SK-N-SH treated with all-trans-retinoic acid at 6 μM for 48 hours (cell line): Measurements from ENCODE around the gene DNASE2.

ENCODE experiments used
- CSDC2 ChIP-seq: fragments of 250-450 bp; sonication (Bioruptor Pico); IDR thresholded peaks from 2 replicates; pipeline ENCODE4 v1.5.0; 2020; ENCODE audit warnings: mild to moderate bottlenecking, moderate library complexity
- ISL1 ChIP-seq: fragments of 250-450 bp; sonication (Bioruptor Pico); IDR thresholded peaks from 2 replicates; pipeline ENCODE4 v2.1.2; 2022; ENCODE audit warnings: mild to moderate bottlenecking, moderate library complexity
- POU6F1 ChIP-seq: fragments of 250-450 bp; sonication (Bioruptor Pico); IDR thresholded peaks from 2 replicates; pipeline ENCODE4 v1.8.0; 2021; ENCODE audit warnings: low read depth, mild to moderate bottlenecking, moderate library complexity, borderline replicate concordance
- PPARA ChIP-seq: fragments of 250-450 bp; sonication (Bioruptor Pico); IDR thresholded peaks from 2 replicates; pipeline ENCODE4 v1.5.0; 2020; ENCODE audit warnings: mild to moderate bottlenecking, borderline replicate concordance
- RARB ChIP-seq: fragments of 250-450 bp; sonication (Bioruptor Pico); IDR thresholded peaks from 2 replicates; pipeline ENCODE4 v1.8.0; 2021; ENCODE audit warnings: mild to moderate bottlenecking, moderate library complexity
- ZFP30 ChIP-seq: fragments of 450-650 bp; formaldehyde crosslinking; IDR thresholded peaks from 2 replicates; pipeline ENCODE4 v1.5.0; 2022; ENCODE audit warnings: mild to moderate bottlenecking, moderate library complexity
- ZNF8 ChIP-seq: fragments of 450-650 bp; formaldehyde crosslinking; IDR thresholded peaks from 2 replicates; pipeline ENCODE4 v1.5.0; 2020; ENCODE audit warnings: mild to moderate bottlenecking, moderate library complexity

GRCh38 chr19:12913011-12913561, 31.8 kb upstream of the DNASE2 start:
- TF ChIP-seq PPARA (CRISPR knock-in tag) (no peak), POU6F1 (CRISPR knock-in tag) (no peak), CSDC2 (CRISPR knock-in tag) (no peak), ISL1 (CRISPR knock-in tag) (no peak), RARB (CRISPR knock-in tag) (no peak), ZNF8 (CRISPR knock-in tag) (no peak), ZFP30 (no peak)
